ENCODE measurements around the gene LMAN2. TPM values are rescaled to one million over a fixed set of nuclear protein-coding genes. Genes with fewer than 3 reads are reported as not detected.

LMAN2 gene
- total RNA-seq, 4 donors from 2014 or later, result 193 to 321 (median 268) TPM

- TF ChIP-seq POLR2A (IDR thresholded peaks at IDR 0.05) (no peak), CTCF (IDR thresholded peaks at IDR 0.05) (peak in 1 of 6 experiments; percentile 2)
- Histone ChIP-seq H3K27me3 (no peaks in the 10 kb centered on the region), H3K4me1 (peaks cover 0 to 29% (median 21%) of the 10 kb centered on the region in 4 donors), H3K4me3 (no peak overlapping the region), H3K36me3 (no peaks in the 10 kb centered on the region), H3K27ac (peak overlapping the region; percentile 32 to 74 (median 54)), H3K9me3 (no peaks in the 10 kb centered on the region)
- peak in 2 of 3 donors; percentile 57 to 70 for DNase-seq
Measured at GRCh38 chr5:177389241-177390169, 38.0 kb upstream of the LMAN2 start.

GRCh38 chr5:177388521-177389052, 37.1 kb upstream of the LMAN2 start:
- Histone ChIP-seq H3K36me3 (no peaks in the 10 kb centered on the region), H3K27ac (peak overlapping the region; percentile 32 to 74 (median 54)), H3K4me3 (no peak overlapping the region), H3K27me3 (no peaks in the 10 kb centered on the region), H3K4me1 (peaks cover 0 to 29% (median 21%) of the 10 kb centered on the region in 4 donors), H3K9me3 (no peaks in the 10 kb centered on the region)
- DNase-seq, result no peak
- TF ChIP-seq CTCF (IDR thresholded peaks at IDR 0.05) (no peak), POLR2A (IDR thresholded peaks at IDR 0.05) (no peak)

- Histone ChIP-seq H3K4me1 (peaks cover 0 to 29% (median 21%) of the 10 kb centered on the region in 4 donors), H3K36me3 (no peaks in the 10 kb centered on the region), H3K27me3 (no peaks in the 10 kb centered on the region), H3K4me3 (no peak overlapping the region), H3K9me3 (no peaks in the 10 kb centered on the region), H3K27ac (peak overlapping the region in 1 of 4 donors; percentile 74)
- no peak for DNase-seq
- TF ChIP-seq POLR2A (IDR thresholded peaks at IDR 0.05), result no peak
- TF ChIP-seq CTCF (IDR thresholded peaks at IDR 0.05), result no peak
Measured at GRCh38 chr5:177387405-177387804, 35.9 kb upstream of the LMAN2 start.

GRCh38 chr5:177386542-177386941, 35.1 kb upstream of the LMAN2 start:
- no peak for DNase-seq
- Histone ChIP-seq H3K27me3 (no peaks in the 10 kb centered on the region), H3K9me3 (no peaks in the 10 kb centered on the region), H3K27ac (no peak overlapping the region), H3K36me3 (no peaks in the 10 kb centered on the region), H3K4me1 (peaks cover 0 to 29% (median 21%) of the 10 kb centered on the region in 4 donors), H3K4me3 (no peak overlapping the region)
- no peak for TF ChIP-seq CTCF (IDR thresholded peaks at IDR 0.05)
- no peak for TF ChIP-seq POLR2A (IDR thresholded peaks at IDR 0.05)

- H3K27me3 ChIP-seq, result no peaks in the 10 kb centered on the region
- no peaks in the 10 kb centered on the region for H3K36me3 ChIP-seq
- H3K27ac ChIP-seq, result no peak overlapping the region
- H3K4me1 ChIP-seq, result peaks cover 0 to 28% (median 19%) of the 10 kb centered on the region in 4 donors
- H3K9me3 ChIP-seq, result no peaks in the 10 kb centered on the region
- H3K4me3 ChIP-seq, result no peak overlapping the region
- TF ChIP-seq POLR2A (IDR thresholded peaks at IDR 0.05) (no peak), CTCF (IDR thresholded peaks at IDR 0.05) (no peak)
- DNase-seq, result no peak
Measured at GRCh38 chr5:177385720-177386119, 34.3 kb upstream of the LMAN2 start.

All from Peyer's patch (tissue), 4 donors.